Measurements from ENCODE around the gene PSMA4.
A peak's percentile ranks its signal among the peaks of the same experiment; 100 is the strongest.

PSMA4 gene

DNA sequence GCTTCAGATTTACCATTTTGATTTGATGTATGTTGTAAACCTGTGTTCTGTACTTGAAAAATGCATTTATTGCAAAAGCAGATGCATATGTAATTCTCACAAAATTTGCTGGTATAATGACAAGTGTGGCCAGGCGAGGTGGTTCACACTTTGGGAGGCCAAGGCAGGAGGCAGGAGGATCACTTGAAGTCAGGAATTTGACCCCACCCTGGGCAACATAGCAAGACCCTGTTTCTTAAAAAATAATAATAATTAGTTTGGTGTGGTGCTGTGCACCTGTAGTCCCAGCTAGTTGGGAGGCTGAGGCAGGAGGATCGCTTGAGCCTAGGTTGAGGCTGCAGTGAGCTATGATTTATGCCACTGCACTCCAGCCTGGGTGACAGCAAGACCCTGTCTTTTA lies 37.6 kb upstream of the PSMA4 start:
- no peak overlapping the region for H3K27ac ChIP-seq (replicated peaks)
- DNase-seq (ENCODE audit: low read depth in 1 of 2, low spot score in 1 of 2) = no peak
- TF ChIP-seq POLR2AphosphoS5 (IDR thresholded peaks at IDR 0.05; ENCODE audit: low read depth) (no peak), GABPA (IDR thresholded peaks at IDR 0.05; ENCODE audit: low read depth) (no peak), REST (IDR thresholded peaks at IDR 0.05; ENCODE audit: insufficient replicate concordance, low read depth) (no peak), SPI1 (IDR thresholded peaks at IDR 0.05; ENCODE audit: borderline replicate concordance, low read depth) (no peak)
- TF ChIP-seq, protein P1, sequence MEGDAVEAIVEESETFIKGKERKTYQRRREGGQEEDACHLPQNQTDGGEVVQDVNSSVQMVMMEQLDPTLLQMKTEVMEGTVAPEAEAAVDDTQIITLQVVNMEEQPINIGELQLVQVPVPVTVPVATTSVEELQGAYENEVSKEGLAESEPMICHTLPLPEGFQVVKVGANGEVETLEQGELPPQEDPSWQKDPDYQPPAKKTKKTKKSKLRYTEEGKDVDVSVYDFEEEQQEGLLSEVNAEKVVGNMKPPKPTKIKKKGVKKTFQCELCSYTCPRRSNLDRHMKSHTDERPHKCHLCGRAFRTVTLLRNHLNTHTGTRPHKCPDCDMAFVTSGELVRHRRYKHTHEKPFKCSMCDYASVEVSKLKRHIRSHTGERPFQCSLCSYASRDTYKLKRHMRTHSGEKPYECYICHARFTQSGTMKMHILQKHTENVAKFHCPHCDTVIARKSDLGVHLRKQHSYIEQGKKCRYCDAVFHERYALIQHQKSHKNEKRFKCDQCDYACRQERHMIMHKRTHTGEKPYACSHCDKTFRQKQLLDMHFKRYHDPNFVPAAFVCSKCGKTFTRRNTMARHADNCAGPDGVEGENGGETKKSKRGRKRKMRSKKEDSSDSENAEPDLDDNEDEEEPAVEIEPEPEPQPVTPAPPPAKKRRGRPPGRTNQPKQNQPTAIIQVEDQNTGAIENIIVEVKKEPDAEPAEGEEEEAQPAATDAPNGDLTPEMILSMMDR (IDR thresholded peaks at IDR 0.05; ENCODE audit: insufficient read depth, low read length) = no peak
- H3K4me3 ChIP-seq (replicated peaks; ENCODE audit: insufficient read depth, low read length) = no peak overlapping the region
- peaks cover 15% of the 10 kb centered on the region for H3K27me3 ChIP-seq (ENCODE audit: insufficient read depth, poor library complexity, severe bottlenecking)

GRCh38 chr15:78506971-78507830 lies 33.0 kb upstream of the PSMA4 start, which contains the start of gene HYKK:
TSS of gene HYKK (plus strand) at chr15:78507577. CDS start at chr15:78513089, 5,512 bp downstream.
- Histone ChIP-seq H3K27ac (replicated peaks) (no peak within 1 kb of the TSS), H3K27me3 (ENCODE audit: insufficient read depth, poor library complexity, severe bottlenecking) (peaks cover 28% of the 10 kb centered on the region), H3K4me3 (replicated peaks; ENCODE audit: insufficient read depth, low read length) (peak within 1 kb of the TSS; percentile 71)
- TF ChIP-seq GABPA (IDR thresholded peaks at IDR 0.05; ENCODE audit: low read depth) = no peak
- TF ChIP-seq REST (IDR thresholded peaks at IDR 0.05; ENCODE audit: insufficient replicate concordance, low read depth) = no peak
- no peak for TF ChIP-seq SPI1 (IDR thresholded peaks at IDR 0.05; ENCODE audit: borderline replicate concordance, low read depth)
- TF ChIP-seq, protein P1 (IDR thresholded peaks at IDR 0.05; ENCODE audit: insufficient read depth, low read length) = no peak
- no peak for TF ChIP-seq POLR2AphosphoS5 (IDR thresholded peaks at IDR 0.05; ENCODE audit: low read depth)
- DNase-seq (ENCODE audit: low read depth in 1 of 2, low spot score in 1 of 2) = peak; percentile 65 to 72

DNA sequence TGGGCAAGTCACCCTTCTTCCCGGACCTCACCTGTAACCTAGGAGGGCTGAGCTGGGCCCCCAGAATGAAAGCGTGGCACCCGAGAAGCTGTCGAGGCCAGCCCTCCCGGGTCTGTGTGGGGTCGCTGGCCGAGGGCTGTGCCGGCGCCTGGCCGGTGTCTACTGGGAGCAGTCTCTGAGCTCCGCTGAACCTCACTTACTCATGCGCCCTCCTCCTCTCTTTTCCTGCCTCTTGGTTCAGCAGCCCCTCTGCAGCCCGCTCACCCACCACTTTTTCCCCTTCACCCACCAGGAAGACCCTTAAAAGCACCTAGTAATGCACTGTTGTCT lies 32.4 kb upstream of the PSMA4 start:
- DNase-seq (ENCODE audit: low read depth in 1 of 2, low spot score in 1 of 2) = no peak
- Histone ChIP-seq H3K4me3 (replicated peaks; ENCODE audit: insufficient read depth, low read length) (peak overlapping the region; percentile 71), H3K27me3 (ENCODE audit: insufficient read depth, poor library complexity, severe bottlenecking) (peaks cover 28% of the 10 kb centered on the region), H3K27ac (replicated peaks) (no peak overlapping the region)
- TF ChIP-seq SPI1 (IDR thresholded peaks at IDR 0.05; ENCODE audit: borderline replicate concordance, low read depth) (no peak), POLR2AphosphoS5 (IDR thresholded peaks at IDR 0.05; ENCODE audit: low read depth) (no peak), REST (IDR thresholded peaks at IDR 0.05; ENCODE audit: insufficient replicate concordance, low read depth) (no peak), GABPA (IDR thresholded peaks at IDR 0.05; ENCODE audit: low read depth) (no peak)
- TF ChIP-seq, protein P1 (IDR thresholded peaks at IDR 0.05; ENCODE audit: insufficient read depth, low read length) = no peak

All from HL-60 (cell line).